CD8-positive, alpha-beta memory T cell (primary cell): ENCODE results near the gene SZRD1. TPM values are rescaled to one million over a fixed set of nuclear protein-coding genes. Genes with fewer than 3 reads are reported as not detected.
A peak's percentile ranks its signal among the peaks of the same experiment; 100 is the strongest.

ENCODE experiments used
- CTCF ChIA-PET: fragments of 350-600 bp; sonication (Branson Sonifier 250); formaldehyde crosslinking; loops from one replicate; lab custom pipeline; 2021; ENCODE audit warnings: antibody characterized with exemption; lab: Charles Lee
- POLR2A ChIA-PET: fragments of 350-600 bp; sonication (Branson Sonifier 250); formaldehyde crosslinking; loops from one replicate; lab custom pipeline; 2021; ENCODE audit warnings: antibody characterized with exemption; lab: Charles Lee
- DNase-seq, 5 donors: peaks; one replicate each; pipeline versions ENCODE4 v3.0.0 to v3.0.0-alpha.2; 2020 to 2022; ENCODE audit warnings: mixed read lengths in 1 of 5
- H3K27ac ChIP-seq: one replicate; pipeline ENCODE4 v1.7.0; 2013; ENCODE audit warnings: low read depth, mild to moderate bottlenecking, low read length, moderate library complexity
- H3K27me3 ChIP-seq: 2 replicates; pipeline ENCODE4 v1.7.0; 2013; ENCODE audit warnings: low read length, mild to moderate bottlenecking; ENCODE audit not compliant: insufficient read depth, poor library complexity, severe bottlenecking
- H3K36me3 ChIP-seq: 2 replicates; pipeline ENCODE4 v1.7.0; 2013; ENCODE audit warnings: mild to moderate bottlenecking, low read length, moderate library complexity; ENCODE audit not compliant: insufficient read depth
- H3K4me1 ChIP-seq: 2 replicates; pipeline ENCODE4 v1.7.0; 2013; ENCODE audit warnings: mild to moderate bottlenecking, low read length, moderate library complexity; ENCODE audit not compliant: insufficient read depth
- H3K4me3 ChIP-seq: 2 replicates; pipeline ENCODE4 v1.7.0; 2013; ENCODE audit warnings: mild to moderate bottlenecking, low read length
- H3K9me3 ChIP-seq: 2 replicates; pipeline ENCODE4 v1.7.0; 2013; ENCODE audit warnings: mild to moderate bottlenecking, low read length
- H3K27ac Mint-ChIP-seq, 8 donors: one replicate each; pipeline ENCODE4 v1.8.0; 2020 to 2021; ENCODE audit warnings: mixed read lengths in 8 of 8, mild to moderate bottlenecking in 6 of 8, inconsistent platforms in 3 of 8, moderate library complexity in 3 of 8
- H3K27me3 Mint-ChIP-seq, 2 donors: one replicate each; pipeline ENCODE4 v1.8.0; 2020 to 2021; ENCODE audit warnings: mixed read lengths in 2 of 2, mild to moderate bottlenecking in 1 of 2, moderate library complexity in 1 of 2
- H3K36me3 Mint-ChIP-seq, 3 donors: one replicate each; pipeline ENCODE4 v1.8.0; 2020 to 2021; ENCODE audit warnings: mixed read lengths in 3 of 3, inconsistent platforms in 1 of 3, mild to moderate bottlenecking in 1 of 3
- H3K4me1 Mint-ChIP-seq, 3 donors: one replicate each; pipeline ENCODE4 v1.8.0; 2020 to 2021; ENCODE audit warnings: mixed read lengths in 3 of 3, inconsistent platforms in 1 of 3, mild to moderate bottlenecking in 1 of 3
- H3K4me3 Mint-ChIP-seq, 7 donors: one replicate each; pipeline ENCODE4 v1.8.0; 2020 to 2021; ENCODE audit warnings: mixed read lengths in 7 of 7, mild to moderate bottlenecking in 6 of 7, moderate library complexity in 4 of 7, inconsistent platforms in 2 of 7
- H3K9me3 Mint-ChIP-seq, 5 donors: one replicate each; pipeline ENCODE4 v1.8.0; 2020 to 2022; ENCODE audit warnings: mixed read lengths in 5 of 5, mild to moderate bottlenecking in 3 of 5, moderate library complexity in 2 of 5, inconsistent platforms in 1 of 5
- polyA plus RNA-seq: library from polyadenylated mRNA; unstranded; fragments of 300-500 nt; fragmentation: Illumina TruSeq; gene quantifications from one replicate; pipeline ENCODE4 v1.2.3, GENCODE V29; 2021
- total RNA-seq, 2 experiments: library from RNA; stranded (reverse); gene quantifications; one replicate each; pipeline ENCODE4 v1.2.3, GENCODE V29; 2021

The SZRD1 gene
- total and polyA plus RNA-seq, 3 experiments from 2014 or later, result 49.2 to 216 (median 208) TPM

- no peaks in the 10 kb centered on the region for H3K27me3 ChIP-seq
- peak overlapping the region in 4 of 8 donors; percentile 52 to 70 (median 61) for H3K27ac Mint-ChIP-seq
- no peak overlapping the region for H3K4me3 ChIP-seq
- ChIA-PET POLR2A (no interaction called here), CTCF (interaction anchor here (0.7 kb wide), 1 partner anchor 70 kb away, joined by 3 read pairs; no protein-coding TSS in a partner anchor)
- peaks cover 4 to 70% (median 11%) of the 10 kb centered on the region in 3 donors for H3K36me3 Mint-ChIP-seq
- H3K4me1 Mint-ChIP-seq, result peaks cover 41 to 69% (median 55%) of the 10 kb centered on the region in 3 donors
- peak overlapping the region; percentile 51 for H3K27ac ChIP-seq
- H3K27me3 Mint-ChIP-seq, result no peaks in the 10 kb centered on the region
- H3K9me3 ChIP-seq, result no peaks in the 10 kb centered on the region
- H3K9me3 Mint-ChIP-seq, result no peaks in the 10 kb centered on the region
- peaks cover 61% of the 10 kb centered on the region for H3K36me3 ChIP-seq
- H3K4me1 ChIP-seq, result peaks cover 46% of the 10 kb centered on the region
- no peak overlapping the region for H3K4me3 Mint-ChIP-seq
- DNase-seq, result no peak
Observed at GRCh38 chr1:16443975-16444770, 77.1 kb downstream of the SZRD1 start.

DNA sequence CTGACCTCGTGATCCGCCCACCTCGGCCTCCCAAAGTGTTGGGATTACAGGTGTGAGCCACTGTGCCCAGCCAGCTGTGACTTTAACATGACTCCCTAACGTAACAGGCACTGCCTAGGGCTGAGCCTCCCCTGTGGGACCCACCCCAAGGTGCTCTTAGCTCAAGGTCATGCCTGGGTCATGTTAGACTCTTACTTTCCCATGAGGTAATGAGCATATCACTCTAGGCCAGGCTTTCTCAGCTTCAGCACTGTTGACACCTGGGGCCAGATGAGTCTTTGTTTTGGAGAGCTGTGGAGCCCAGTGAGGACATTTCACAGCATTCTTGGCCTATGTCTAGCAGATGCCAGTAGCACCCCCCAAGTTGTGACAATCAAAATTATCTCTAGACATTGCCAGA lies 78.0 kb downstream of the SZRD1 start:
- ChIA-PET POLR2A (no interaction called here), CTCF (no interaction called here)
- peaks cover 50% of the 10 kb centered on the region for H3K4me1 ChIP-seq
- Mint-ChIP-seq H3K36me3 (peaks cover 4 to 79% (median 14%) of the 10 kb centered on the region in 3 donors), H3K4me3 (no peak overlapping the region), H3K27me3 (no peaks in the 10 kb centered on the region), H3K27ac (peak overlapping the region in 3 of 8 donors; percentile 17 to 82 (median 52)), H3K9me3 (no peaks in the 10 kb centered on the region), H3K4me1 (peaks cover 47 to 77% (median 63%) of the 10 kb centered on the region in 3 donors)
- no peak for DNase-seq
- H3K36me3 ChIP-seq, result peaks cover 70% of the 10 kb centered on the region
- H3K27ac ChIP-seq, result no peak overlapping the region
- H3K9me3 ChIP-seq, result no peaks in the 10 kb centered on the region
- H3K4me3 ChIP-seq, result no peak overlapping the region
- H3K27me3 ChIP-seq, result no peaks in the 10 kb centered on the region

DNA sequence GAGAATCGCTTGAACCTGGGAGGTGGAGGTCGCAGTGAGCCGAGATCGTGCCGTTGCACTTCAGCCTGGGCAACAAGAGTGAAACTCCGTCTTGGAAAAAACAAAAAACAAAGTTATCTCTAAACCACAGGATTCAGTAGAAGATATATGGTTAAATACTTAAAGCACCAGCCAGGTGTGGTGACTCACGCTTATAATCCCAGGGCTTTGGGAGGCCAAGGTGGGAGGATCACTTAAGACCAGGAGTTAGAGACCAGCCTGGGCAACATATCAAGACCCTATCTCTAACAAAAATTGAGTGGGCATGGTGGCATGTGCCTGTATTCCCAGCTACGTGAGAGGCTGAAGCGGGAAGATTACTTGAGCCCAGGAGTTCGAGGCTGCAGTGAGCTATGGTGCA lies 79.1 kb downstream of the SZRD1 start:
- no peaks in the 10 kb centered on the region for H3K27me3 Mint-ChIP-seq
- H3K9me3 Mint-ChIP-seq, result no peaks in the 10 kb centered on the region
- peaks cover 45 to 77% (median 60%) of the 10 kb centered on the region in 3 donors for H3K4me1 Mint-ChIP-seq
- H3K36me3 ChIP-seq, result peaks cover 80% of the 10 kb centered on the region
- no peak overlapping the region for H3K4me3 Mint-ChIP-seq
- peaks cover 46% of the 10 kb centered on the region for H3K4me1 ChIP-seq
- no peak for DNase-seq
- ChIA-PET CTCF (no interaction called here), POLR2A (no interaction called here)
- H3K27ac Mint-ChIP-seq, result no peak overlapping the region
- no peak overlapping the region for H3K4me3 ChIP-seq
- no peaks in the 10 kb centered on the region for H3K9me3 ChIP-seq
- peaks cover 4 to 83% (median 17%) of the 10 kb centered on the region in 3 donors for H3K36me3 Mint-ChIP-seq
- H3K27ac ChIP-seq, result no peak overlapping the region
- H3K27me3 ChIP-seq, result no peaks in the 10 kb centered on the region

DNA sequence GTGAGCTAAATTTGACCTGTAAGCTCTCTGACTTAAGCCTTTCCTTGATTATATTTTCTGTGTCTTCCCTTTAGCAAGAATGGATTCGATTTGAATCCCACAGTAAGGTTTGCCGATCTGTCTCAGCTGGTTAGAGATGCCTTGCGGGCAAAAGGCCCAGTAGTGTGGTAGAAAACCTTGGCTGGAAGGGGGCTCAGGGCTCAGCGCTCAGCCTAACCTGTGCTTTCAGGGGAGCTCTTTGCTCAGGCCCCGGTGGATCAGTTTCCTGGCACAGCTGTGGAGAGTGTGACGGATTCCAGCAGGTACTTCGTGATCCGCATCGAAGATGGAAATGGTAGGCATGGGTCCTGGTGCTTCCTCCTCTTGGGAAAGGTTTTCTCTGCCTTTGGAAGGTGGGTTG lies 80.6 kb downstream of the SZRD1 start:
- Mint-ChIP-seq H3K27me3 (no peaks in the 10 kb centered on the region), H3K9me3 (no peaks in the 10 kb centered on the region), H3K4me1 (peaks cover 37 to 71% (median 53%) of the 10 kb centered on the region in 3 donors), H3K36me3 (peaks cover 7 to 91% (median 19%) of the 10 kb centered on the region in 3 donors), H3K4me3 (no peak overlapping the region), H3K27ac (peak overlapping the region in 3 of 8 donors; percentile 29 to 47 (median 43))
- H3K4me3 ChIP-seq, result no peak overlapping the region
- H3K4me1 ChIP-seq, result peaks cover 34% of the 10 kb centered on the region
- H3K27ac ChIP-seq, result no peak overlapping the region
- ChIA-PET CTCF (no interaction called here), POLR2A (interaction anchor here (0.5 to 0.6 kb wide), 2 partner anchors 24 to 53 kb away, joined by 3 read pairs; no protein-coding TSS in a partner anchor)
- no peaks in the 10 kb centered on the region for H3K9me3 ChIP-seq
- DNase-seq, result no peak
- no peaks in the 10 kb centered on the region for H3K27me3 ChIP-seq
- H3K36me3 ChIP-seq, result peaks cover 88% of the 10 kb centered on the region

Other genes with a start within 250 kb of the SZRD1 start
- gene EPHA2, start 211.2 kb upstream of the SZRD1 start, total RNA-seq, result not detected
- gene EPHA2, start 211.2 kb upstream of the SZRD1 start, polyA plus RNA-seq, result not detected
- gene ARHGEF19, start 154.6 kb upstream of the SZRD1 start, total RNA-seq, result 1 to 10 TPM; 6.8 to 7.8 TPM
- 12.7 TPM for gene ARHGEF19, start 154.6 kb upstream of the SZRD1 start, polyA plus RNA-seq
- 1 to 10 TPM; 5.2 to 5.6 TPM for gene CPLANE2, start 130.1 kb upstream of the SZRD1 start, total RNA-seq
- 2.6 TPM for gene CPLANE2, start 130.1 kb upstream of the SZRD1 start, polyA plus RNA-seq
- gene FBXO42, start 14.8 kb upstream of the SZRD1 start, total RNA-seq, result 10 to 100 TPM; 15.7 to 16.9 TPM
- 23.8 TPM for gene FBXO42, start 14.8 kb upstream of the SZRD1 start, polyA plus RNA-seq
- not detected for gene SPATA21, start 70.2 kb downstream of the SZRD1 start, total RNA-seq
- gene SPATA21, start 70.2 kb downstream of the SZRD1 start, polyA plus RNA-seq, result not detected
- 10 to 100 TPM; 79.4 to 80.5 TPM for gene NECAP2, start 73.5 kb downstream of the SZRD1 start, total RNA-seq
- 170 TPM for gene NECAP2, start 73.5 kb downstream of the SZRD1 start, polyA plus RNA-seq
- gene RNU1-1, start 147.0 kb downstream of the SZRD1 start, total RNA-seq, result 1,000 to 10,000 TPM; 1,293 to 1,300 TPM
- not detected for gene RNU1-1, start 147.0 kb downstream of the SZRD1 start, polyA plus RNA-seq
- 1 to 10 TPM; 7.6 to 7.9 TPM for gene NBPF1, start 246.3 kb downstream of the SZRD1 start, total RNA-seq
- 9.7 TPM for gene NBPF1, start 246.3 kb downstream of the SZRD1 start, polyA plus RNA-seq